Ovary (tissue), 3 donors: ENCODE results near the gene ISYNA1.

Source experiments
- CTCF ChIP-seq, 3 donors: fragments of 450-650 bp in 2 of 3; fragments of 200-600 bp in 1 of 3; IDR thresholded peaks; one replicate each; pipeline versions ENCODE4 v1.5.1 to v1.8.0; 2016 to 2022; ENCODE audit warnings: antibody characterized with exemption in 3 of 3, mild to moderate bottlenecking in 1 of 3
- EP300 ChIP-seq: sonication (generic); formaldehyde crosslinking; IDR thresholded peaks from one replicate; pipeline ENCODE4 v1.6.1; 2017; ENCODE audit warnings: antibody characterized with exemption
- donor health status: DM: no; HTN: no; CAD: no.

- TF ChIP-seq CTCF (IDR thresholded peaks at IDR 0.05) (no peak), EP300 (no peak)
These were observed 40.4 kb downstream of the ISYNA1 start, which contains the start of gene LRRC25 for GRCh38 chr19:18397242-18398202.
